HEK293 (cell line): ENCODE results near the gene GGA1.

Experiments used
- CTCF ChIA-PET: fragments of 350-600 bp; formaldehyde crosslinking; extraction: SDS; loops from one replicate; lab custom pipeline; 2021; ENCODE audit warnings: antibody characterized with exemption; lab: Yijun Ruan, JAX
- POLR2A ChIA-PET: fragments of 300-600 bp; formaldehyde crosslinking; extraction: SDS; loops from one replicate; lab custom pipeline; 2020; ENCODE audit warnings: antibody characterized with exemption, inconsistent platforms; lab: Yijun Ruan, JAX
- H3K27ac ChIP-seq: fragments of 200-500 bp; sonication (Bioruptor generic); 2 replicates; pipeline ENCODE4 v1.5.1; 2014; ENCODE audit warnings: low read depth, low read length, control low read depth, inconsistent platforms; ENCODE audit errors: extremely low read depth
- H3K36me3 ChIP-seq, 2 experiments: fragments of 200-500 bp in 1 of 2; sonication (Bioruptor generic) in 1 of 2; 1 replicate in 1 of 2; 2 replicates in 1 of 2; pipeline ENCODE4 v1.5.1; 2014 to 2017; ENCODE audit warnings: inconsistent platforms in 2 of 2, low read length in 2 of 2; ENCODE audit not compliant: control insufficient read depth in 2 of 2, insufficient read depth in 1 of 2
- H3K4me1 ChIP-seq: fragments of 200-500 bp; sonication (Bioruptor generic); 2 replicates; pipeline ENCODE4 v1.5.1; 2014; ENCODE audit warnings: mild to moderate bottlenecking, low read length, inconsistent platforms; ENCODE audit not compliant: control insufficient read depth, insufficient read depth
- H3K4me3 ChIP-seq: 2 replicates; pipeline ENCODE4 v1.5.1; 2011; ENCODE audit warnings: low read depth, mild to moderate bottlenecking, control low read depth, low read length, moderate library complexity
- H3K9me3 ChIP-seq: fragments of 200-500 bp; sonication (Bioruptor generic); 2 replicates; pipeline ENCODE4 v1.5.1; 2014; ENCODE audit warnings: low read depth, low read length, inconsistent platforms; ENCODE audit not compliant: control insufficient read depth, insufficient read depth
- GLIS2 ChIP-seq: fragments of 450-650 bp; formaldehyde crosslinking; IDR thresholded peaks from 2 replicates; pipeline ENCODE4 v1.5.1; 2016; ENCODE audit warnings: missing biosample characterization, missing genetic modification characterization
- INSM2 ChIP-seq: fragments of 450-650 bp; formaldehyde crosslinking; IDR thresholded peaks from 2 replicates; pipeline ENCODE4 v1.5.1; 2016; ENCODE audit warnings: missing biosample characterization, missing genetic modification characterization
- OVOL3 ChIP-seq: fragments of 450-650 bp; formaldehyde crosslinking; IDR thresholded peaks from 2 replicates; pipeline ENCODE4 v1.5.1; 2016; ENCODE audit warnings: missing biosample characterization, missing genetic modification characterization
- PATZ1 ChIP-seq: fragments of 450-650 bp; formaldehyde crosslinking; IDR thresholded peaks from 2 replicates; pipeline ENCODE4 v1.5.1; 2016; ENCODE audit warnings: missing biosample characterization, missing genetic modification characterization
- PRDM1 ChIP-seq: fragments of 450-650 bp; formaldehyde crosslinking; IDR thresholded peaks from 2 replicates; pipeline ENCODE4; 2016; ENCODE audit warnings: missing biosample characterization, missing genetic modification characterization
- SP2 ChIP-seq: fragments of 450-650 bp; formaldehyde crosslinking; IDR thresholded peaks from 2 replicates; pipeline ENCODE4 v1.5.1; 2016; ENCODE audit warnings: missing biosample characterization, missing genetic modification characterization
- SP3 ChIP-seq: fragments of 450-650 bp; formaldehyde crosslinking; IDR thresholded peaks from 2 replicates; pipeline ENCODE4 v1.5.1; 2016; ENCODE audit warnings: missing biosample characterization, missing genetic modification characterization
- WT1 ChIP-seq: fragments of 450-650 bp; formaldehyde crosslinking; IDR thresholded peaks from 2 replicates; pipeline ENCODE4 v1.5.1; 2016; ENCODE audit warnings: missing biosample characterization, missing genetic modification characterization
- ZBTB17 ChIP-seq: fragments of 450-650 bp; formaldehyde crosslinking; IDR thresholded peaks from 2 replicates; pipeline ENCODE4 v1.5.1; 2016; ENCODE audit warnings: missing biosample characterization, missing genetic modification characterization
- ZBTB48 ChIP-seq: fragments of 450-650 bp; formaldehyde crosslinking; IDR thresholded peaks from 2 replicates; pipeline ENCODE4 v1.5.1; 2016; ENCODE audit warnings: missing biosample characterization, missing genetic modification characterization
- ZNF2 ChIP-seq: fragments of 450-650 bp; formaldehyde crosslinking; IDR thresholded peaks from 2 replicates; pipeline ENCODE4 v1.5.1; 2016; ENCODE audit warnings: missing biosample characterization, missing genetic modification characterization
- ZNF24 ChIP-seq: fragments of 450-650 bp; formaldehyde crosslinking; IDR thresholded peaks from 2 replicates; pipeline ENCODE4 v1.5.1; 2016; ENCODE audit warnings: missing biosample characterization, missing genetic modification characterization
- ZNF426 ChIP-seq: fragments of 450-650 bp; formaldehyde crosslinking; IDR thresholded peaks from 2 replicates; pipeline ENCODE4 v1.5.1; 2017; ENCODE audit warnings: missing biosample characterization, missing genetic modification characterization, mild to moderate bottlenecking, inconsistent platforms, moderate library complexity
- ZNF610 ChIP-seq: fragments of 450-650 bp; formaldehyde crosslinking; IDR thresholded peaks from 2 replicates; pipeline ENCODE4 v1.5.1; 2016; ENCODE audit warnings: missing biosample characterization, missing genetic modification characterization, borderline replicate concordance
- ZNF664 ChIP-seq: fragments of 450-650 bp; formaldehyde crosslinking; IDR thresholded peaks from 2 replicates; pipeline ENCODE4 v1.5.1; 2016; ENCODE audit warnings: missing biosample characterization, missing genetic modification characterization
- TF ChIP-seq, protein P1 (sequence below): fragments of 450-650 bp; formaldehyde crosslinking; IDR thresholded peaks from 2 replicates; pipeline ENCODE4 v1.5.1; 2016; ENCODE audit warnings: missing biosample characterization, missing genetic modification characterization
- TF ChIP-seq, protein P2 (sequence below): fragments of 450-650 bp; formaldehyde crosslinking; IDR thresholded peaks from 2 replicates; pipeline ENCODE4 v1.5.1; 2016; ENCODE audit warnings: missing biosample characterization, missing genetic modification characterization

GGA1 gene

GRCh38 chr22:37601540-37602442 is 6.8 kb upstream of the GGA1 start:
- H3K9me3 ChIP-seq = no peaks in the 10 kb centered on the region
- no peak overlapping the region for H3K27ac ChIP-seq
- ChIA-PET CTCF (interaction anchor here (0.6 to 14.5 kb wide), 7 partner anchors 9 to 530 kb away, joined by 3 to 287 read pairs (median 4); no protein-coding TSS in a partner anchor), POLR2A (interaction anchor here (1.0 kb wide), 1 partner anchor 9 kb away, joined by 4 read pairs; no protein-coding TSS in a partner anchor)
- TF ChIP-seq PRDM1 (tag by site-specific recombination) = no peak
- no peak for TF ChIP-seq ZNF610
- TF ChIP-seq ZNF2 (tag by site-specific recombination) = no peak
- no peak for TF ChIP-seq GLIS2 (tag by site-specific recombination)
- TF ChIP-seq WT1 (tag by site-specific recombination) = 0 out of 2 replicates have a peak, but pooled peaks have one; percentile 14
- 0 out of 2 replicates have a peak, but pooled peaks have one; percentile 13 for TF ChIP-seq ZBTB48
- no peak for TF ChIP-seq ZNF426 (tag by site-specific recombination)
- no peak for TF ChIP-seq ZNF664 (tag by site-specific recombination)
- TF ChIP-seq ZBTB17 (tag by site-specific recombination) = peak; percentile 54
- TF ChIP-seq, protein P1, sequence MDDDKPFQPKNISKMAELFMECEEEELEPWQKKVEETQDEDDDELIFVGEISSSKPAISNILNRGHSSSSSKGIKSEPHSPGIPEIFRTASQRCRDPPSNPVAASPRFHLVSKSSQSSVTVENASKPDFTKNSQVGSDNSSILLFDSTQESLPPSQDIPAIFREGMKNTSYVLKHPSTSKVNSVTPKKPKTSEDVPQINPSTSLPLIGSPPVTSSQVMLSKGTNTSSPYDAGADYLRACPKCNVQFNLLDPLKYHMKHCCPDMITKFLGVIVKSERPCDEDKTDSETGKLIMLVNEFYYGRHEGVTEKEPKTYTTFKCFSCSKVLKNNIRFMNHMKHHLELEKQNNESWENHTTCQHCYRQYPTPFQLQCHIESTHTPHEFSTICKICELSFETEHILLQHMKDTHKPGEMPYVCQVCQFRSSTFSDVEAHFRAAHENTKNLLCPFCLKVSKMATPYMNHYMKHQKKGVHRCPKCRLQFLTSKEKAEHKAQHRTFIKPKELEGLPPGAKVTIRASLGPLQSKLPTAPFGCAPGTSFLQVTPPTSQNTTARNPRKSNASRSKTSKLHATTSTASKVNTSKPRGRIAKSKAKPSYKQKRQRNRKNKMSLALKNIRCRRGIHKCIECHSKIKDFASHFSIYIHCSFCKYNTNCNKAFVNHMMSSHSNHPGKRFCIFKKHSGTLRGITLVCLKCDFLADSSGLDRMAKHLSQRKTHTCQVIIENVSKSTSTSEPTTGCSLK (tag by site-specific recombination) = no peak
- TF ChIP-seq SP2 (tag by site-specific recombination) = peak; percentile 80
- TF ChIP-seq PATZ1 (tag by site-specific recombination) = 0 out of 2 replicates have a peak, but pooled peaks have one; percentile 3
- 0 out of 2 replicates have a peak, but pooled peaks have one; percentile 36 for TF ChIP-seq ZNF24 (tag by site-specific recombination)
- TF ChIP-seq, protein P2, sequence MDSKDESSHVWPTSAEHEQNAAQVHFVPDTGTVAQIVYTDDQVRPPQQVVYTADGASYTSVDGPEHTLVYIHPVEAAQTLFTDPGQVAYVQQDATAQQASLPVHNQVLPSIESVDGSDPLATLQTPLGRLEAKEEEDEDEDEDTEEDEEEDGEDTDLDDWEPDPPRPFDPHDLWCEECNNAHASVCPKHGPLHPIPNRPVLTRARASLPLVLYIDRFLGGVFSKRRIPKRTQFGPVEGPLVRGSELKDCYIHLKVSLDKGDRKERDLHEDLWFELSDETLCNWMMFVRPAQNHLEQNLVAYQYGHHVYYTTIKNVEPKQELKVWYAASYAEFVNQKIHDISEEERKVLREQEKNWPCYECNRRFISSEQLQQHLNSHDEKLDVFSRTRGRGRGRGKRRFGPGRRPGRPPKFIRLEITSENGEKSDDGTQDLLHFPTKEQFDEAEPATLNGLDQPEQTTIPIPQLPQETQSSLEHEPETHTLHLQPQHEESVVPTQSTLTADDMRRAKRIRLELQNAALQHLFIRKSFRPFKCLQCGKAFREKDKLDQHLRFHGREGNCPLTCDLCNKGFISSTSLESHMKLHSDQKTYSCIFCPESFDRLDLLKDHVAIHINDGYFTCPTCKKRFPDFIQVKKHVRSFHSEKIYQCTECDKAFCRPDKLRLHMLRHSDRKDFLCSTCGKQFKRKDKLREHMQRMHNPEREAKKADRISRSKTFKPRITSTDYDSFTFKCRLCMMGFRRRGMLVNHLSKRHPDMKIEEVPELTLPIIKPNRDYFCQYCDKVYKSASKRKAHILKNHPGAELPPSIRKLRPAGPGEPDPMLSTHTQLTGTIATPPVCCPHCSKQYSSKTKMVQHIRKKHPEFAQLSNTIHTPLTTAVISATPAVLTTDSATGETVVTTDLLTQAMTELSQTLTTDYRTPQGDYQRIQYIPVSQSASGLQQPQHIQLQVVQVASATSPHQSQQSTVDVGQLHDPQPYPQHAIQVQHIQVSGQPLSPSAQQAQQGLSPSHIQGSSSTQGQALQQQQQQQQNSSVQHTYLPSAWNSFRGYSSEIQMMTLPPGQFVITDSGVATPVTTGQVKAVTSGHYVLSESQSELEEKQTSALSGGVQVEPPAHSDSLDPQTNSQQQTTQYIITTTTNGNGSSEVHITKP = peak; percentile 55
- peak; percentile 81 for TF ChIP-seq SP3 (tag by site-specific recombination)
- 0 out of 2 replicates have a peak, but pooled peaks have one; percentile 43 for TF ChIP-seq INSM2 (tag by site-specific recombination)
- no peak for TF ChIP-seq OVOL3 (tag by site-specific recombination)
- TF ChIP-seq, all 188 proteins: peak for 9
- Histone ChIP-seq H3K4me1 (peaks cover 4% of the 10 kb centered on the region; the same call in 1 of the 2 replicates), H3K36me3 (no peaks in the 10 kb centered on the region), H3K4me3 (no peak overlapping the region)
